ENCODE measurements around the gene SVOP. TPM values are rescaled to one million over a fixed set of nuclear protein-coding genes. Genes with fewer than 3 reads are reported as not detected.

The SVOP gene
- total RNA-seq, 2 experiments from 2014 or later: not detected

DNA sequence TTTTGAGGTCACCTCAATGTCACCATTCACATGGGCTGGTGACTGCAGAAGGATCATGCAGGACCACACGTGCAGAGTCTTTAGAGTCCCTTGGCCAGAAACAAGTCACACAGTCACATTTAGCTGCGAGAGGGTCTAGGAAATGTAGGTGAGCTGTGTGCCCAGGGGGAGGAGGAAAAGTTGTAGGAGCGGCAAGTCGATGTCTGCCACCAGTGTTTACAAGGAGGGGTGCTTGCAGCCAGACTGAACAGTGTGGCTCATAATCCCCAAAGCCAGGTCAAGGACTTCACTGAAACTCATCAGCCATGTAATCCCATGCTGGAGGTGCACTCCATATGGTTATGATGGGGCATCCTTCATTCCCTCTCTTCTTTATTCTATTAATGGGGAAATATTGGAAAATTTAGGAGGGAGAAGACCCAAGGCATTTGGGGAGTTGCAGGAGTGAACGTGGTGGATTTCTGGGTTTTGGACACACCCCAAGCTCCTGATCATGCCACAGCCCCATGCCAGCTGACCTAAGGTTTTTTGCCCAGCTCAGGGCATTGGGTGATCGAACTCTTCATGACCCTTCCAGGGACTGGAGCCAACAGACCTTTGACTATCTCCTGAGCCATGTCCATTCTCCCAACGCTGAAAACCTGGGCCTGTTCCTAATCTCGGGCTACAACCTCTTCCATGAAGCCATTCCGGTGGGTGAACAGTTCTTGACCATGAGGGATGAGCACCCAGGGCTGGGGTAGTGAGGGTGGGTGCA lies 133.8 kb downstream of the SVOP start:
- no peaks in the 10 kb centered on the region for H3K27me3 Mint-ChIP-seq
- intact Hi-C loops (cut with DNase I, micrococcal nuclease): loop anchor here (10.0 kb wide), 1 partner anchor 498 kb away; no protein-coding TSS in a partner anchor
- TF ChIP-seq, protein P1, sequence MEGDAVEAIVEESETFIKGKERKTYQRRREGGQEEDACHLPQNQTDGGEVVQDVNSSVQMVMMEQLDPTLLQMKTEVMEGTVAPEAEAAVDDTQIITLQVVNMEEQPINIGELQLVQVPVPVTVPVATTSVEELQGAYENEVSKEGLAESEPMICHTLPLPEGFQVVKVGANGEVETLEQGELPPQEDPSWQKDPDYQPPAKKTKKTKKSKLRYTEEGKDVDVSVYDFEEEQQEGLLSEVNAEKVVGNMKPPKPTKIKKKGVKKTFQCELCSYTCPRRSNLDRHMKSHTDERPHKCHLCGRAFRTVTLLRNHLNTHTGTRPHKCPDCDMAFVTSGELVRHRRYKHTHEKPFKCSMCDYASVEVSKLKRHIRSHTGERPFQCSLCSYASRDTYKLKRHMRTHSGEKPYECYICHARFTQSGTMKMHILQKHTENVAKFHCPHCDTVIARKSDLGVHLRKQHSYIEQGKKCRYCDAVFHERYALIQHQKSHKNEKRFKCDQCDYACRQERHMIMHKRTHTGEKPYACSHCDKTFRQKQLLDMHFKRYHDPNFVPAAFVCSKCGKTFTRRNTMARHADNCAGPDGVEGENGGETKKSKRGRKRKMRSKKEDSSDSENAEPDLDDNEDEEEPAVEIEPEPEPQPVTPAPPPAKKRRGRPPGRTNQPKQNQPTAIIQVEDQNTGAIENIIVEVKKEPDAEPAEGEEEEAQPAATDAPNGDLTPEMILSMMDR (IDR thresholded peaks at IDR 0.05): no peak
- Histone ChIP-seq H3K36me3 (ENCODE audit: insufficient read depth, low read length) (no peaks in the 10 kb centered on the region), H3K27ac (ENCODE audit: low read depth in 1 of 2, low read length in 2 of 2) (no peak overlapping the region), H3K4me1 (ENCODE audit: insufficient read depth, low read length) (no peaks in the 10 kb centered on the region), H3K27me3 (ENCODE audit: control insufficient read depth in 1 of 2, insufficient read depth in 2 of 2, low read length in 2 of 2) (no peaks in the 10 kb centered on the region), H3K9me3 (ENCODE audit: control insufficient read depth in 1 of 2, insufficient read depth in 1 of 2, low read length in 2 of 2) (peaks cover 0 to 7% of the 10 kb centered on the region in 2 experiments), H3K4me3 (ENCODE audit: low read length) (no peak overlapping the region)
- H3K36me3 Mint-ChIP-seq (ENCODE audit: low read depth): no peaks in the 10 kb centered on the region
- DNase-seq (no peak), ATAC-seq (ENCODE audit: poor library complexity) (no peak)
- CTCF ChIA-PET: interaction anchor here (1.2 kb wide), 1 partner anchor 64 kb away, joined by 3 read pairs; no protein-coding TSS in a partner anchor
- POLR2A ChIA-PET: no interaction called here
- H3K4me3 Mint-ChIP-seq: no peak overlapping the region
- H3K27ac Mint-ChIP-seq: no peak overlapping the region
- no peaks in the 10 kb centered on the region for H3K9me3 Mint-ChIP-seq
- H3K4me1 Mint-ChIP-seq (ENCODE audit: low read depth): no peaks in the 10 kb centered on the region

DNA sequence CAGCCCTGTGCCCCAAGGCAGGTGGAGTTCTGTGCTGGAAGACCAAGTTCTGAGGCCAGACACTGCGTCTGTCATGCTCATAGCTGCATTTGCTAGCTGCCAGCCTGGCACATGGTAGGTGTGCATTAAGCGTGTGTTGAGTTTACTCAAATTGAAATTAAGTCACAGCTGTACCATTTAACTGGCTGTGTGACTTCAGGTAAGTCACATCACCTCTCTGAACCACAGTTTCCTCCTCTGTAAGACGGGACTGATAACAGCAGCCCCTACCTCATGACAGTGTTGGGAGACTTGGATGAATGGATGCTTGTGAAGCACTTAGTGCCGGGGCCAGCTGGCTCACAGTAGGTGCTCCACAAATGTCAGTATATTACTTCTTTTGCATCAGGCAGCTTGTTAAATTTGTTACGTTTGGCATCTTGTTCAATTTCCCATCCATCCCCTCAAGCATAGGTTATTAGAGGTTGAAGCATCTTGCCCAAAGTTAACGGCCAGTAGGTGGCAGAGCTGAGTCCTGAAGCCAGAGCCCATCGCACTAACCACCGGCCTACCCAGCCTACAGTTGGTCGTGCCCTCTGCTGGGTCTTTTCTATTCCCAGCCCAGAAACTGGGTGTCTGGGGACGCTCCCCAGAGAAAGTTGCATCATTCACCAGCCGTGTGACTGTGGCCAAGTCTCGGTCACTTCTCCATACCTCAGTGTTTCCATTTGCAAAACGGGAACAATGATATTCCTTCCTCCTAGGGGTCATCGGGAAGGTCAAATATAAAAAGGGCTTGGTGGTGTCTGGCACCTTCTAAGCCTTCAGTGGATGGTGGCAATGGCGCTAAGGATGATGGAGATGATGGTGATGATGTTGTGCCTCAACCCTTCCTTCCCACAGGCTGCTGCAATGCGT lies 136.5 kb downstream of the SVOP start:
- H3K9me3 Mint-ChIP-seq: no peaks in the 10 kb centered on the region
- no peaks in the 10 kb centered on the region for H3K27me3 Mint-ChIP-seq
- Histone ChIP-seq H3K4me3 (ENCODE audit: low read length) (no peak overlapping the region), H3K27me3 (ENCODE audit: control insufficient read depth in 1 of 2, insufficient read depth in 2 of 2, low read length in 2 of 2) (no peaks in the 10 kb centered on the region), H3K27ac (ENCODE audit: low read depth in 1 of 2, low read length in 2 of 2) (no peak overlapping the region), H3K9me3 (ENCODE audit: control insufficient read depth in 1 of 2, insufficient read depth in 1 of 2, low read length in 2 of 2) (no peaks in the 10 kb centered on the region), H3K36me3 (ENCODE audit: insufficient read depth, low read length) (no peaks in the 10 kb centered on the region), H3K4me1 (ENCODE audit: insufficient read depth, low read length) (no peaks in the 10 kb centered on the region)
- ATAC-seq (ENCODE audit: poor library complexity) (peak; percentile 61), DNase-seq (peak; percentile 42 to 82 (median 54))
- no peaks in the 10 kb centered on the region for H3K4me1 Mint-ChIP-seq (ENCODE audit: low read depth)
- H3K36me3 Mint-ChIP-seq (ENCODE audit: low read depth): no peaks in the 10 kb centered on the region
- POLR2A ChIA-PET: no interaction called here
- CTCF ChIA-PET: no interaction called here
- H3K4me3 Mint-ChIP-seq: no peak overlapping the region
- TF ChIP-seq, protein P1 (IDR thresholded peaks at IDR 0.05): peak; percentile 60
- intact Hi-C loops (cut with DNase I, micrococcal nuclease): loop anchor here (1.0 to 10.0 kb wide), 4 partner anchors 67 to 500 kb away; partner anchors contain the start of gene ALKBH2 (in 2 of the 2)
- H3K27ac Mint-ChIP-seq: no peak overlapping the region

DNA sequence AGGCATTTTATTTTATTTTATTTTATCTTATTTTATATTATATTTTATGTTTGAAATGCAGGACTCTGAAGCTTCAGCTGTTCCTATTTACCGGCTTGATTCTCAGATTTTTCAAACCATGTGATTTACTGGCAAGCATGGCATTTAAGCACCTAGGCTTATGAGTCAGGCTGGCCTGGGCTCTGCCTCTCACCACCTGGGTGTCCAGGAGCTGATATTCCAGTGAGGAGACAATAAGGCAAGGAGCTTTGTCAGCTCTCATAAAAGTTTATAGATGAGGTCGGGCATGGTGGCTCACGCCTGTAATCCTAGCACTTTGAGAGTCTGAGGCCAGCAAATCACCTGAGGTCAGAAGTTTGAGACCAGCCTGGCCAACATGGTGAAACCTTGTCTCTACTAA lies 138.9 kb downstream of the SVOP start:
- Mint-ChIP-seq H3K4me1 (ENCODE audit: low read depth) (no peaks in the 10 kb centered on the region), H3K27ac (no peak overlapping the region), H3K36me3 (ENCODE audit: low read depth) (no peaks in the 10 kb centered on the region), H3K4me3 (no peak overlapping the region), H3K27me3 (no peaks in the 10 kb centered on the region), H3K9me3 (no peaks in the 10 kb centered on the region)
- intact Hi-C loops (cut with DNase I, micrococcal nuclease): loop anchor here (10.0 kb wide), 1 partner anchor 503 kb away; no protein-coding TSS in a partner anchor
- CTCF ChIA-PET: no interaction called here
- no peak overlapping the region for H3K4me3 ChIP-seq (ENCODE audit: low read length)
- no peak overlapping the region for H3K27ac ChIP-seq (ENCODE audit: low read depth in 1 of 2, low read length in 2 of 2)
- no peaks in the 10 kb centered on the region for H3K27me3 ChIP-seq (ENCODE audit: control insufficient read depth in 1 of 2, insufficient read depth in 2 of 2, low read length in 2 of 2)
- H3K9me3 ChIP-seq (ENCODE audit: control insufficient read depth in 1 of 2, insufficient read depth in 1 of 2, low read length in 2 of 2): no peaks in the 10 kb centered on the region
- H3K4me1 ChIP-seq (ENCODE audit: insufficient read depth, low read length): no peaks in the 10 kb centered on the region
- no peaks in the 10 kb centered on the region for H3K36me3 ChIP-seq (ENCODE audit: insufficient read depth, low read length)
- POLR2A ChIA-PET: no interaction called here
- DNase-seq (no peak), ATAC-seq (ENCODE audit: poor library complexity) (no peak)
- TF ChIP-seq, protein P1 (IDR thresholded peaks at IDR 0.05): no peak
